ENCODE data around the gene SH3BGR. TPM values are rescaled to one million over a fixed set of nuclear protein-coding genes. Genes with fewer than 3 reads are reported as not detected.

The SH3BGR gene
- total and polyA plus RNA-seq, 2 of the 4 experiments (the other 2 are of a cell fraction): 1.6 to 2.0 TPM

GRCh38 chr21:39561140-39561539 lies 109.4 kb downstream of the SH3BGR start:
- TF ChIP-seq CEBPB (IDR thresholded peaks at IDR 0.05; ENCODE audit: low read depth, low read length): no peak
- no peak for TF ChIP-seq CTCF (conservative IDR thresholded peaks at IDR 0.05; ENCODE audit: low read depth, low read length)
- no peak for TF ChIP-seq BHLHE40 (IDR thresholded peaks at IDR 0.05; ENCODE audit: low read depth, low read length)
- TF ChIP-seq ELK1 (IDR thresholded peaks at IDR 0.05; ENCODE audit: borderline replicate concordance, low read depth, low read length): no peak
- no peak for TF ChIP-seq NFE2L2 (IDR thresholded peaks at IDR 0.05; ENCODE audit: low read depth, low read length)
- no peak for TF ChIP-seq FOS (IDR thresholded peaks at IDR 0.05; ENCODE audit: low read depth, low read length)
- TF ChIP-seq MXI1 (IDR thresholded peaks at IDR 0.05; ENCODE audit: borderline replicate concordance, low read depth, low read length): no peak
- TF ChIP-seq MAZ (IDR thresholded peaks at IDR 0.05; ENCODE audit: borderline replicate concordance, low read depth, low read length): no peak
- TF ChIP-seq SMC3 (IDR thresholded peaks at IDR 0.05; ENCODE audit: low read depth, low read length): no peak
- no peak for TF ChIP-seq RCOR1 (IDR thresholded peaks at IDR 0.05; ENCODE audit: insufficient replicate concordance, low read length)
- TF ChIP-seq MAFK (IDR thresholded peaks at IDR 0.05; ENCODE audit: low read depth, low read length): no peak
- no peak for TF ChIP-seq POLR2A (IDR thresholded peaks at IDR 0.05; ENCODE audit: low read depth, low read length)
- TF ChIP-seq RFX5 (IDR thresholded peaks at IDR 0.05; ENCODE audit: low read depth, low read length): no peak
- TF ChIP-seq RAD21 (IDR thresholded peaks at IDR 0.05; ENCODE audit: low read length): no peak
- no peak for TF ChIP-seq USF2 (IDR thresholded peaks at IDR 0.05; ENCODE audit: low read depth, low read length)
- no peak for TF ChIP-seq CHD1 (IDR thresholded peaks at IDR 0.05; ENCODE audit: low read depth, low read length)
- Histone ChIP-seq H4K8ac (ENCODE audit: low read depth in 2 of 2, low read length in 2 of 2) (no peak overlapping the region), H3K4me2 (ENCODE audit: low read depth, low read length) (no peak overlapping the region), H3K27ac (ENCODE audit: insufficient read depth, low read length) (no peak overlapping the region), H2BK20ac (ENCODE audit: low read depth, low read length) (no peak overlapping the region), H2AFZ (replicated peaks; ENCODE audit: low read length, poor library complexity) (no peak overlapping the region), H3K27me3 (ENCODE audit: control insufficient read depth, insufficient read depth, low read length) (no peaks in the 10 kb centered on the region), H2BK15ac (ENCODE audit: low read depth, low read length) (no peak overlapping the region), H3K14ac (replicated peaks; ENCODE audit: low read depth, low read length) (no peak overlapping the region), H2AK5ac (ENCODE audit: low read depth, low read length) (no peak overlapping the region), H3K56ac (ENCODE audit: extremely low read depth, insufficient read depth, low read length) (no peak overlapping the region), H3K4ac (ENCODE audit: low read depth, low read length) (no peak overlapping the region), H3K79me1 (ENCODE audit: low read depth in 1 of 2, low read length in 2 of 2) (no peaks in the 10 kb centered on the region), H3K9me3 (ENCODE audit: control insufficient read depth, insufficient read depth, low read length) (no peaks in the 10 kb centered on the region), H3K4me3 (ENCODE audit: insufficient read depth, low read depth, low read length) (no peak overlapping the region), H2BK120ac (ENCODE audit: low read depth, low read length) (no peak overlapping the region), H3K9ac (ENCODE audit: low read depth, low read length) (no peak overlapping the region), H3K4me1 (ENCODE audit: control insufficient read depth, insufficient read depth, low read length) (no peaks in the 10 kb centered on the region), H4K20me1 (ENCODE audit: insufficient read depth, low read length) (no peaks in the 10 kb centered on the region), H2BK5ac (ENCODE audit: low read depth, low read length, poor library complexity, severe bottlenecking) (no peak overlapping the region), H3K18ac (ENCODE audit: low read depth, low read length) (no peak overlapping the region), H3K36me3 (ENCODE audit: control insufficient read depth, insufficient read depth, low read length) (no peaks in the 10 kb centered on the region), H4K5ac (ENCODE audit: low read depth, low read length) (no peak overlapping the region), H2AK9ac (replicated peaks; ENCODE audit: low read depth, low read length, poor library complexity) (no peak overlapping the region), H4K91ac (ENCODE audit: insufficient read depth, low read depth, low read length) (no peak overlapping the region), H3K9me1 (ENCODE audit: insufficient read depth, low read length) (no peaks in the 10 kb centered on the region), H3K23ac (ENCODE audit: low read depth, low read length) (no peak overlapping the region)
- intact Hi-C loops (cut with micrococcal nuclease) (no loop called here), in situ Hi-C loops (cut with MboI; ENCODE audit: low sequenced_read_pairs) (no loop called here), dilution Hi-C loops (cut with HindIII; ENCODE audit: low sequenced_read_pairs, unreplicated experiment) (no loop called here)
- no CpG with 5 or more reads among the region's 2 CpGs for WGBS, 2 experiments (ENCODE audit: extremely low coverage in 2 of 2, insufficient read length in 1 of 2)
- CTCF ChIA-PET: no interaction called here
- POLR2A ChIA-PET (ENCODE audit: unreplicated experiment): no interaction called here
- no TSS peak for BruUV-seq (replicated peaks)
- ATAC-seq (ENCODE audit: low read depth): no peak
- DNase-seq: no peak

Data from IMR-90 (cell line).